ENCODE data around the gene LRRC8B. TPM values are rescaled to one million over a fixed set of nuclear protein-coding genes. Genes with fewer than 3 reads are reported as not detected.

Gene LRRC8B
- polyA plus RNA-seq, 1 of the 3 experiments (the other 2 are of a cell fraction): 3.7 TPM

- Histone ChIP-seq H2AFZ (ENCODE audit: low read depth) (no peak overlapping the region), H4K20me1 (ENCODE audit: insufficient read depth) (no peaks in the 10 kb centered on the region), H3K27ac (ENCODE audit: low read depth in 2 of 2, low read length in 1 of 2) (no peak overlapping the region), H3K9me3 (no peaks in the 10 kb centered on the region), H3K27me3 (ENCODE audit: insufficient read depth) (no peaks in the 10 kb centered on the region), H3K9ac (no peak overlapping the region), H3K9me2 (no peaks in the 10 kb centered on the region), H3K36me3 (replicated peaks in 1 of 2; ENCODE audit: control insufficient read depth in 1 of 2, insufficient read depth in 2 of 2, low read length in 1 of 2) (no peaks in the 10 kb centered on the region), H3K4me2 (no peak overlapping the region), H3K4me1 (ENCODE audit: control insufficient read depth in 1 of 2, insufficient read depth in 2 of 2, low read depth in 1 of 2, low read length in 1 of 2) (peaks cover 0 to 5% of the 10 kb centered on the region in 2 experiments; a peak in 1 of 4 replicates), H3F3A (replicated peaks; ENCODE audit: insufficient read depth) (no peaks in the 10 kb centered on the region), H3K79me2 (ENCODE audit: insufficient read depth) (no peaks in the 10 kb centered on the region), H3K4me3 (ENCODE audit: low read depth in 2 of 2, low read length in 1 of 2) (no peak overlapping the region)
- 55% methylated on average over 3 of the region's 3 CpGs for WGBS (ENCODE audit: low lambda C conversion rate)
- DNase-seq: no peak
- POLR2A ChIA-PET: no interaction called here
- CTCF ChIA-PET: interaction anchor here (0.6 to 8.0 kb wide), 38 partner anchors 9 to 1184 kb away, joined by 3 to 64 read pairs (median 4); no protein-coding TSS in a partner anchor
- TF ChIP-seq, protein P1, sequence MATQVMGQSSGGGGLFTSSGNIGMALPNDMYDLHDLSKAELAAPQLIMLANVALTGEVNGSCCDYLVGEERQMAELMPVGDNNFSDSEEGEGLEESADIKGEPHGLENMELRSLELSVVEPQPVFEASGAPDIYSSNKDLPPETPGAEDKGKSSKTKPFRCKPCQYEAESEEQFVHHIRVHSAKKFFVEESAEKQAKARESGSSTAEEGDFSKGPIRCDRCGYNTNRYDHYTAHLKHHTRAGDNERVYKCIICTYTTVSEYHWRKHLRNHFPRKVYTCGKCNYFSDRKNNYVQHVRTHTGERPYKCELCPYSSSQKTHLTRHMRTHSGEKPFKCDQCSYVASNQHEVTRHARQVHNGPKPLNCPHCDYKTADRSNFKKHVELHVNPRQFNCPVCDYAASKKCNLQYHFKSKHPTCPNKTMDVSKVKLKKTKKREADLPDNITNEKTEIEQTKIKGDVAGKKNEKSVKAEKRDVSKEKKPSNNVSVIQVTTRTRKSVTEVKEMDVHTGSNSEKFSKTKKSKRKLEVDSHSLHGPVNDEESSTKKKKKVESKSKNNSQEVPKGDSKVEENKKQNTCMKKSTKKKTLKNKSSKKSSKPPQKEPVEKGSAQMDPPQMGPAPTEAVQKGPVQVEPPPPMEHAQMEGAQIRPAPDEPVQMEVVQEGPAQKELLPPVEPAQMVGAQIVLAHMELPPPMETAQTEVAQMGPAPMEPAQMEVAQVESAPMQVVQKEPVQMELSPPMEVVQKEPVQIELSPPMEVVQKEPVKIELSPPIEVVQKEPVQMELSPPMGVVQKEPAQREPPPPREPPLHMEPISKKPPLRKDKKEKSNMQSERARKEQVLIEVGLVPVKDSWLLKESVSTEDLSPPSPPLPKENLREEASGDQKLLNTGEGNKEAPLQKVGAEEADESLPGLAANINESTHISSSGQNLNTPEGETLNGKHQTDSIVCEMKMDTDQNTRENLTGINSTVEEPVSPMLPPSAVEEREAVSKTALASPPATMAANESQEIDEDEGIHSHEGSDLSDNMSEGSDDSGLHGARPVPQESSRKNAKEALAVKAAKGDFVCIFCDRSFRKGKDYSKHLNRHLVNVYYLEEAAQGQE (IDR thresholded peaks at IDR 0.05; ENCODE audit: low read depth, low read length): no peak
- no peak for TF ChIP-seq YY1 (IDR thresholded peaks at IDR 0.05; ENCODE audit: low read depth)
- no peak for TF ChIP-seq RCOR1 (IDR thresholded peaks at IDR 0.05; ENCODE audit: low read length)
- TF ChIP-seq GATA2 (CRISPR knock-in tag; IDR thresholded peaks at IDR 0.05): no peak
- no peak for TF ChIP-seq NRF1 (IDR thresholded peaks at IDR 0.05; ENCODE audit: low read depth, low read length)
- TF ChIP-seq RAD21 (IDR thresholded peaks at IDR 0.05; ENCODE audit: low read length): no peak
- no peak for TF ChIP-seq TAF1 (IDR thresholded peaks at IDR 0.05; ENCODE audit: borderline replicate concordance, low read depth, low read length)
- TF ChIP-seq JUND (IDR thresholded peaks at IDR 0.05): no peak
- no peak for TF ChIP-seq FOSL2 (IDR thresholded peaks at IDR 0.05; ENCODE audit: borderline replicate concordance, low read depth)
- TF ChIP-seq RXRA (IDR thresholded peaks at IDR 0.05; ENCODE audit: borderline replicate concordance, low read depth): no peak
- no peak for TF ChIP-seq FOXM1 (IDR thresholded peaks at IDR 0.05; ENCODE audit: low read depth)
- TF ChIP-seq POLR2AphosphoS5 (IDR thresholded peaks at IDR 0.05; ENCODE audit: low read depth, low read length): no peak
- no peak for TF ChIP-seq EP300 (IDR thresholded peaks at IDR 0.05; ENCODE audit: borderline replicate concordance in 1 of 2, low read depth in 1 of 2, low read length in 1 of 2)
- TF ChIP-seq TCF12 (IDR thresholded peaks at IDR 0.05): no peak
- TF ChIP-seq, protein P2, sequence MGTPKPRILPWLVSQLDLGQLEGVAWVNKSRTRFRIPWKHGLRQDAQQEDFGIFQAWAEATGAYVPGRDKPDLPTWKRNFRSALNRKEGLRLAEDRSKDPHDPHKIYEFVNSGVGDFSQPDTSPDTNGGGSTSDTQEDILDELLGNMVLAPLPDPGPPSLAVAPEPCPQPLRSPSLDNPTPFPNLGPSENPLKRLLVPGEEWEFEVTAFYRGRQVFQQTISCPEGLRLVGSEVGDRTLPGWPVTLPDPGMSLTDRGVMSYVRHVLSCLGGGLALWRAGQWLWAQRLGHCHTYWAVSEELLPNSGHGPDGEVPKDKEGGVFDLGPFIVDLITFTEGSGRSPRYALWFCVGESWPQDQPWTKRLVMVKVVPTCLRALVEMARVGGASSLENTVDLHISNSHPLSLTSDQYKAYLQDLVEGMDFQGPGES (IDR thresholded peaks at IDR 0.05; ENCODE audit: low read depth, low read length): no peak
- TF ChIP-seq TEAD4 (IDR thresholded peaks at IDR 0.05; ENCODE audit: borderline replicate concordance, insufficient read depth): no peak
These were observed 40.3 kb upstream of the LRRC8B start for GRCh38 chr1:89484092-89485038.
